Neutrophil (primary cell): ENCODE measurements around the gene FOXC2.

ENCODE experiments used
- H3K27ac ChIP-seq: fragments of 200-600 bp; sonication (generic); 2 replicates; pipeline ENCODE4 v1.5.1; 2016; ENCODE audit warnings: mild to moderate bottlenecking, moderate library complexity
- H3K27me3 ChIP-seq: fragments of 200-600 bp; sonication (generic); 2 replicates; pipeline ENCODE4 v1.6.0; 2016; ENCODE audit warnings: mild to moderate bottlenecking
- H3K36me3 ChIP-seq: fragments of 200-600 bp; sonication (generic); 2 replicates; pipeline ENCODE4 v1.5.1; 2017
- H3K4me1 ChIP-seq, 2 experiments: fragments of 200-600 bp in 1 of 2; sonication (generic) in 1 of 2; 1 replicate in 1 of 2; 2 replicates in 1 of 2; pipeline versions ENCODE4 v1.5.1 to v1.6.1; 2013 to 2016; ENCODE audit warnings: low read depth in 1 of 2, low read length in 1 of 2, mild to moderate bottlenecking in 1 of 2, moderate library complexity in 1 of 2; ENCODE audit not compliant: control insufficient read depth in 1 of 2, insufficient read depth in 1 of 2
- H3K4me3 ChIP-seq, 2 experiments: fragments of 200-600 bp in 1 of 2; sonication (generic) in 1 of 2; 1 replicate in 1 of 2; 2 replicates in 1 of 2; pipeline ENCODE4 v1.5.1; 2013 to 2016; ENCODE audit warnings: low read depth in 1 of 2, low read length in 1 of 2, mild to moderate bottlenecking in 1 of 2, moderate library complexity in 1 of 2
- H3K9me3 ChIP-seq: fragments of 200-600 bp; sonication (generic); 2 replicates; pipeline ENCODE4 v1.5.1; 2016
- CTCF ChIP-seq: fragments of 200-600 bp; sonication (generic); IDR thresholded peaks from 2 replicates; pipeline ENCODE4 v1.5.1; 2016; ENCODE audit warnings: antibody characterized with exemption

Gene FOXC2

GRCh38 chr16:86598607-86599565, 32.3 kb downstream of the FOXC2 start:
- no peak for TF ChIP-seq CTCF
- no peaks in the 10 kb centered on the region for H3K36me3 ChIP-seq
- H3K4me1 ChIP-seq, result no peaks in the 10 kb centered on the region
- no peaks in the 10 kb centered on the region for H3K9me3 ChIP-seq
- H3K27ac ChIP-seq, result no peak overlapping the region
- H3K27me3 ChIP-seq, result peaks cover 65% of the 10 kb centered on the region
- H3K4me3 ChIP-seq, result no peak overlapping the region

GRCh38 chr16:86601356-86601755, 34.7 kb downstream of the FOXC2 start:
- Histone ChIP-seq H3K27ac (no peak overlapping the region), H3K36me3 (no peaks in the 10 kb centered on the region), H3K4me3 (no peak overlapping the region), H3K27me3 (peaks cover 53% of the 10 kb centered on the region), H3K4me1 (no peaks in the 10 kb centered on the region), H3K9me3 (no peaks in the 10 kb centered on the region)
- TF ChIP-seq CTCF, result no peak

- H3K9me3 ChIP-seq, result no peaks in the 10 kb centered on the region
- no peak overlapping the region for H3K27ac ChIP-seq
- peaks cover 45% of the 10 kb centered on the region for H3K27me3 ChIP-seq
- no peaks in the 10 kb centered on the region for H3K36me3 ChIP-seq
- H3K4me1 ChIP-seq, result no peaks in the 10 kb centered on the region
- TF ChIP-seq CTCF, result no peak
- H3K4me3 ChIP-seq, result no peak overlapping the region
Observed at GRCh38 chr16:86602521-86602920, 35.9 kb downstream of the FOXC2 start.

GRCh38 chr16:86604436-86605193, 38.0 kb downstream of the FOXC2 start:
- no peaks in the 10 kb centered on the region for H3K4me1 ChIP-seq
- H3K27me3 ChIP-seq, result peaks cover 30% of the 10 kb centered on the region
- H3K4me3 ChIP-seq, result peak overlapping the region; percentile 44 to 46
- no peak for TF ChIP-seq CTCF
- H3K9me3 ChIP-seq, result no peaks in the 10 kb centered on the region
- H3K27ac ChIP-seq, result no peak overlapping the region
- no peaks in the 10 kb centered on the region for H3K36me3 ChIP-seq

GRCh38 chr16:86605950-86606349, 39.3 kb downstream of the FOXC2 start:
- Histone ChIP-seq H3K4me1 (no peaks in the 10 kb centered on the region), H3K4me3 (no peak overlapping the region), H3K27me3 (peaks cover 26% of the 10 kb centered on the region), H3K27ac (no peak overlapping the region), H3K36me3 (no peaks in the 10 kb centered on the region), H3K9me3 (no peaks in the 10 kb centered on the region)
- TF ChIP-seq CTCF, result no peak
